ENCODE data around the gene C6orf47. TPM values are rescaled to one million over a fixed set of nuclear protein-coding genes. Genes with fewer than 3 reads are reported as not detected.
A peak's percentile ranks its signal among the peaks of the same experiment; 100 is the strongest.

C6orf47 gene
- total and polyA plus RNA-seq, 2 of the 8 experiments (the other 6 are each of a cell fraction or from before 2014, with no cell fraction given): 4.7 to 14.6 TPM

- Histone ChIP-seq H3K18ac (ENCODE audit: extremely low read depth, low read length) (no peak overlapping the region), H3K36me3 (ENCODE audit: control insufficient read depth in 2 of 4, insufficient read depth in 4 of 4, low read length in 3 of 4) (no peaks in the 10 kb centered on the region), H2BK120ac (replicated peaks; ENCODE audit: low read depth, low read length) (no peak overlapping the region), H3K4ac (replicated peaks; ENCODE audit: insufficient read length, low read depth, low read length) (no peak overlapping the region), H3K56ac (replicated peaks; ENCODE audit: insufficient read length, low read depth, low read length) (no peak overlapping the region), H2AK5ac (ENCODE audit: low read depth, low read length) (peak overlapping the region; percentile 32; the same call in 1 of the 2 replicates), H4K91ac (replicated peaks; ENCODE audit: insufficient read length, low read length) (no peak overlapping the region), H3K23me2 (ENCODE audit: low read depth, low read length) (peaks cover 4% of the 10 kb centered on the region; the same call in 1 of the 2 replicates), H3K4me1 (replicated peaks in 1 of 4; ENCODE audit: control insufficient read depth in 3 of 4, insufficient read depth in 4 of 4, low read length in 3 of 4) (peaks cover 2 to 12% (median 6%) of the 10 kb centered on the region in 4 experiments; a peak in 6 of 7 replicates), H3K27ac (ENCODE audit: low read depth, low read length) (no peak overlapping the region), H2BK15ac (ENCODE audit: low read length) (peak overlapping the region; percentile 36; the same call in 1 of the 2 replicates), H2BK20ac (ENCODE audit: low read length) (no peak overlapping the region), H3K23ac (ENCODE audit: insufficient read length) (no peak overlapping the region), H3K9ac (replicated peaks in 1 of 4; ENCODE audit: extremely low read depth in 1 of 4, low read depth in 3 of 4, low read length in 3 of 4) (no peak overlapping the region), H3K4me3 (ENCODE audit: extremely low read depth in 1 of 4, insufficient read depth in 2 of 4, low read depth in 3 of 4, low read length in 4 of 4) (no peak overlapping the region; a peak in 2 of 8 replicates), H3K14ac (ENCODE audit: insufficient read length) (no peak overlapping the region), H2BK5ac (ENCODE audit: low read depth, low read length) (peak overlapping the region; percentile 66; the same call in 1 of the 2 replicates), H3K4me2 (ENCODE audit: insufficient read depth in 1 of 2, low read depth in 2 of 2, low read length in 2 of 2) (peak overlapping the region in 1 of 2 experiments; percentile 24; a peak in 1 of 4 replicates), H2BK12ac (ENCODE audit: low read depth, low read length) (peak overlapping the region; percentile 71; the same call in 1 of the 2 replicates), H3K9me3 (ENCODE audit: insufficient read depth in 2 of 2, low read depth in 1 of 2, low read length in 1 of 2) (no peaks in the 10 kb centered on the region), H2AFZ (ENCODE audit: low read length) (peak overlapping the region; percentile 17), H4K8ac (ENCODE audit: extremely low read depth, insufficient read depth, low read length) (0 out of 2 replicates have a peak overlapping the region, but pooled peaks have one; percentile 58), H4K20me1 (replicated peaks in 1 of 2; ENCODE audit: control insufficient read depth in 1 of 2, insufficient read depth in 2 of 2, low read length in 2 of 2) (no peaks in the 10 kb centered on the region), H3K79me2 (ENCODE audit: control insufficient read depth in 1 of 2, insufficient read depth in 2 of 2, low read length in 2 of 2) (no peaks in the 10 kb centered on the region), H3K27me3 (replicated peaks in 1 of 4; ENCODE audit: control insufficient read depth in 3 of 4, extremely low read depth in 1 of 4, insufficient read depth in 3 of 4, low read length in 3 of 4) (no peaks in the 10 kb centered on the region), H4K5ac (ENCODE audit: insufficient read length, low read depth, low read length) (no peak overlapping the region), H3K79me1 (ENCODE audit: low read depth, low read length) (no peaks in the 10 kb centered on the region)
- FAIRE-seq (no peak), DNase-seq (ENCODE audit: low read depth in 1 of 2, low spot score in 2 of 2) (no peak)
- WGBS, 2 experiments (ENCODE audit: extremely low coverage in 1 of 2, insufficient coverage in 1 of 2, insufficient read length in 1 of 2, insufficient replicate concordance in 2 of 2, low coverage in 1 of 2, low lambda C conversion rate in 2 of 2, missing lambda C conversion rate in 1 of 2): 66% methylated on average over 7 of the region's 7 CpGs; no CpG with 5 or more reads in 1 of the 2 experiments
- CTCF ChIA-PET (ENCODE audit: partially characterized antibody): interaction anchor here (0.7 to 4.5 kb wide), 7 partner anchors 9 to 119 kb away, joined by 3 to 45 read pairs (median 7); partner anchors contain the start of gene ATP6V1G2
- TF ChIP-seq EGR1 (IDR thresholded peaks at IDR 0.05; ENCODE audit: borderline replicate concordance, low read depth, low read length): no peak
- peak; percentile 22 for TF ChIP-seq ASH2L (IDR thresholded peaks at IDR 0.05; ENCODE audit: low read length)
- POLR2A ChIA-PET (ENCODE audit: partially characterized antibody): interaction anchor here (0.5 to 34.9 kb wide), 8 partner anchors 17 to 283 kb away, joined by 3 to 883 read pairs (median 4); partner anchors contain the start of genes APOM, ATP6V1G2, BAG6 and C6orf47
These were observed 44.8 kb downstream of the C6orf47 start for GRCh38 chr6:31615748-31616147.
